NCI-H2107 (cell line): Measurements from ENCODE around the gene NACC2.

Experiments
- DNase-seq: peaks from one replicate; lab custom pipeline; 2025; lab: John Stamatoyannopoulos, UW

Gene NACC2

GRCh38 chr9:135994501-135995192, 100.4 kb downstream of the NACC2 start:
- no peak for DNase-seq

GRCh38 chr9:135993765-135994500, 101.2 kb downstream of the NACC2 start:
- DNase-seq: no peak

GRCh38 chr9:135993409-135993742, 101.7 kb downstream of the NACC2 start:
- DNase-seq: no peak

- DNase-seq: no peak
These were observed 102.3 kb downstream of the NACC2 start for GRCh38 chr9:135992486-135993408.

- no peak for DNase-seq
These were observed 103.3 kb downstream of the NACC2 start for GRCh38 chr9:135991771-135992170.

GRCh38 chr9:135990468-135991429, 104.3 kb downstream of the NACC2 start:
- peak; percentile 35 for DNase-seq

- DNase-seq: peak; percentile 32
These were observed 105.2 kb downstream of the NACC2 start for GRCh38 chr9:135989722-135990467.

GRCh38 chr9:135989157-135989556, 105.9 kb downstream of the NACC2 start:
- no peak for DNase-seq

- no peak for DNase-seq
These were observed 106.6 kb downstream of the NACC2 start for GRCh38 chr9:135988493-135988892.

GRCh38 chr9:135987838-135988404, 107.2 kb downstream of the NACC2 start:
- DNase-seq: no peak

- DNase-seq: no peak
These were observed 108.5 kb downstream of the NACC2 start for GRCh38 chr9:135986605-135987004.

GRCh38 chr9:135985889-135986288, 109.2 kb downstream of the NACC2 start:
- no peak for DNase-seq

GRCh38 chr9:135985459-135985774, 109.7 kb downstream of the NACC2 start:
- DNase-seq: no peak

- no peak for DNase-seq
These were observed 110.9 kb downstream of the NACC2 start for GRCh38 chr9:135984072-135984710.

GRCh38 chr9:135983208-135984071, 111.6 kb downstream of the NACC2 start:
- DNase-seq: no peak

- no peak for DNase-seq
These were observed 112.4 kb downstream of the NACC2 start for GRCh38 chr9:135982499-135983207.

GRCh38 chr9:135980926-135981630, 114.0 kb downstream of the NACC2 start:
- DNase-seq: no peak
